Subcutaneous adipose tissue (tissue), 4 donors: ENCODE data around the gene ATP7A. TPM values are rescaled to one million over a fixed set of nuclear protein-coding genes. Genes with fewer than 3 reads are reported as not detected.

Experiments
- total RNA-seq, 4 donors: library from RNA; depleted of rRNA; stranded (reverse); fragments of >200 nt; gene quantifications; one replicate each; pipeline ENCODE4 v1.1.0, GENCODE V29; 2016
- TF ChIP-seq, protein P1 (sequence below): fragments of 450-650 bp; IDR thresholded peaks from one replicate; pipeline ENCODE4 v1.5.1; 2016; ENCODE audit warnings: low read depth, mild to moderate bottlenecking, control low read depth, antibody characterized with exemption, moderate library complexity

ATP7A gene
- total RNA-seq, 4 donors from 2014 or later, result 6.4 to 16.0 (median 12.0) TPM

DNA sequence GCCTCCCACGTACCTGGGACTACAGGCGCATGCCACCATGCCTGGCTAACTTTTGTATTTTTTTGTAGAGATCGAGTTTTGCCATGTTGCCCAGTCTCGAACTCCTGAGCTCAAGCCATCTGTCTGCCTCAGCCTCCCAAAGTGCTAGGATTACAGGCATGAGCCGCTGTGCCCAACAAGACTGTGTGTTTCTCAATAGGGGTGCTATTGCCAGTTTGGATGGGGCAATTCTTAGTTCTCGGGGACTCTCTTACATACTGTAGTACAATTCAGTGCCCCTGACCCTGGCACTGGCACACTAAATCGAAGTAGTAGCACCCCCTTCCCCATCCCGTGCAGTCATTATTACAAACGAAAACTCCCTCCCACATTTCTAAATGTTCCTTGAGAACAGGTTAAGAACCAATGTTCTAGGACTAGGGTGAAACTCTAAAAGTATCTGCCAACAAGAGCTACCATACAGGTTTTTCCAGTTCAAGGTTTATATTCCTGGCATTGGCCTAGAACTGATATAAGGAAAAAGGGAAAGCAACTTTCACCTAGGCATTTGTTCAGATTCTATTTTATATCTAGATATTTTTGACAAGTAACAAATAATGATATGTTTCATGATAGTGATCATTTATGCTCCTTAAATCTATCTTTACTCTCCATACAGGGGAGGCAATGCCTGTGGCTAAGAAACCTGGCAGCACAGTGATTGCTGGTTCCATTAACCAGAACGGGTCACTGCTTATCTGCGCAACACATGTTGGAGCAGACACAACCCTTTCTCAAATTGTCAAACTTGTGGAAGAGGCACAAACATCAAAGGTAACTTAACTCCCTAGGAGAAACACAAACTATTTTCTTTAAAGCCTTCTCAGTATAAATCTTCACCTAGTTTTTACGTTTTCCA is 109.3 kb downstream of the ATP7A start:
- TF ChIP-seq, protein P1, sequence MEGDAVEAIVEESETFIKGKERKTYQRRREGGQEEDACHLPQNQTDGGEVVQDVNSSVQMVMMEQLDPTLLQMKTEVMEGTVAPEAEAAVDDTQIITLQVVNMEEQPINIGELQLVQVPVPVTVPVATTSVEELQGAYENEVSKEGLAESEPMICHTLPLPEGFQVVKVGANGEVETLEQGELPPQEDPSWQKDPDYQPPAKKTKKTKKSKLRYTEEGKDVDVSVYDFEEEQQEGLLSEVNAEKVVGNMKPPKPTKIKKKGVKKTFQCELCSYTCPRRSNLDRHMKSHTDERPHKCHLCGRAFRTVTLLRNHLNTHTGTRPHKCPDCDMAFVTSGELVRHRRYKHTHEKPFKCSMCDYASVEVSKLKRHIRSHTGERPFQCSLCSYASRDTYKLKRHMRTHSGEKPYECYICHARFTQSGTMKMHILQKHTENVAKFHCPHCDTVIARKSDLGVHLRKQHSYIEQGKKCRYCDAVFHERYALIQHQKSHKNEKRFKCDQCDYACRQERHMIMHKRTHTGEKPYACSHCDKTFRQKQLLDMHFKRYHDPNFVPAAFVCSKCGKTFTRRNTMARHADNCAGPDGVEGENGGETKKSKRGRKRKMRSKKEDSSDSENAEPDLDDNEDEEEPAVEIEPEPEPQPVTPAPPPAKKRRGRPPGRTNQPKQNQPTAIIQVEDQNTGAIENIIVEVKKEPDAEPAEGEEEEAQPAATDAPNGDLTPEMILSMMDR, result no peak

DNA sequence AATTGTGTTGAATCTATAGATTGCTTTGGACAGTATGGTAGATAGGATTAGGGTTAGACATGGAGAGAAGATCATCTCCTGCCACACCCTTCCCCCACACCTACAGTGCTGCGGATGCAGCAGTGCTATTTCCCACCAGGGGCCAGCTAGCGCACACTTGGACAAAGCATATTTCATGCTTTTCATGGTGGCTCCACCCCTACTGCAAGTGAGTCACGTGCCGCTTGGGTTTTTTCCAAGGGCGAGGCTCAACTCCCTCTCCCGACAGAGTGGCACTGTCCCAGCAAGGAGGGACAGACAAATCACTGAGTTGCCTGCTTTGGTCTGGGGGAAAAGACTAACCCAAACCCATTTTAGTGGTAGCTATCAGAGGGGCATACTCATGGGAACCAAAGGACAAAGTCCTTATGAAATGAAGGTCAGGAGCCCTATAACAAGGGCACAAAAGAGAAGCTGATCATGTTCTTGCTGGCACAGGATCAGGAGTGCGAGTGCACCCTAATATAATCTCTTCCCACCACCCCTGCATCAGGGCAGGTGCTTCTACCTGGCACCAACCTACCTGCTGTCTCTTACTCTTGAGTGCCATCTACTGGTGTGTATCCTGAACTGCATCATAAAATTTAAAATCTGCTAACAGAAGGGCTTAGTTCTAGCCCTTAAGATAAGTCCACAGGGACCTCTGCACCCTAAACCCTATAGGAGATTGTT is 114.0 kb downstream of the ATP7A start:
- TF ChIP-seq, protein P1, result no peak

DNA sequence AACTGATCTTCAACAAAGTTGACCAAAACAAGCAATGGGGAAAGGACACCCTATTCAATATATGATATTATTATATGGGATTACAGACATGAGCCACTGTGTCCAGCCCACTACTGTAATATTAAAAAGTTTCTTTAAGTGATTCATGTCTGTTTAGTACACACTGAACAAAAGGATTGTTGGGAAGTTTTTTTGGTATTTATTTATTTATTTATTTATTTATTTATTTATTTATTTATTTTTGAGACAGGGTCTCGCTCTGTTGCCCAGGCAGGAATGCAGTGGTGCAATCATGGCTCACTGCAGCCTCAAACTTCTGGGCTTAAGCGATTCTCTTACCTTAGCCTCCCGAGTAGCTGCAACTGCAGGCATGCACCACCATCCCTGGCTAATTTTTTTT is 117.3 kb downstream of the ATP7A start:
- TF ChIP-seq, protein P1, result no peak

DNA sequence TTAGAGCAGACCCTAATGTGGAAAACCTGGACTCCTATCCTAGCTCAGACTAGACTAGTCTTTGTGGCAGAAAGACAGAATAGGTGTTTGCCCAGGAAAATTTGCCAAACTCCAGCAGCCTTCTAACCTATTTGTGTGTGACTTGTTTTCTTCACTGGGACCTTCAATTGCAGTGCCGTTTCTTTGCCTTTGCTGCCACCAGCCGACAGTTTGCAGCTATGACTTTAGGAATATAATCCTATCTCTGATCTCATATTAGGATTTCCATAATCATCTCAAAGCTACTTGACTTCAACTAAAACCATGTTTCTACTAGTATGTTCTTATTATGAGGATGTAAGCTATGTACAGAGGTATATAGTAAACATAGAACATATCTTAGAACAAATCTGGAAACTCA is 119.2 kb downstream of the ATP7A start:
- TF ChIP-seq, protein P1, result no peak

DNA sequence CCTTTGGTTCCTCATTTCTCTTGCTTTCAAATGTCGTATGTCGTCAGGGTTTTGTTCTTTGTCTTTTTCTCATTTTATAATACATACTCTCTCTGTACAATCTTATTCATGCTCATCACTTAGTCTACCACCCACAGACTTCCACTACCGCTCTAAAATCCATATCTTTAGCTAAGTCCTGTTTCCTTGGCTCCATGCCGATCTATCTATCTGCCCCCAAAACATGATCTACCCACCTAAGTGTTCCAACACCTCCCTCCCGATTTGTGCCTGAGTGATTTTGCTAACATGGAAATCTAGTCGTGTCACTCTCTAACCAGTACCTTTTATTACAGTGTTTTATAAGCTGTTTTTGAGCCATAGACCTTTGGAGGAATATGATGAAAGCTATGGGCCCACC is 124.6 kb downstream of the ATP7A start:
- TF ChIP-seq, protein P1, result no peak

DNA sequence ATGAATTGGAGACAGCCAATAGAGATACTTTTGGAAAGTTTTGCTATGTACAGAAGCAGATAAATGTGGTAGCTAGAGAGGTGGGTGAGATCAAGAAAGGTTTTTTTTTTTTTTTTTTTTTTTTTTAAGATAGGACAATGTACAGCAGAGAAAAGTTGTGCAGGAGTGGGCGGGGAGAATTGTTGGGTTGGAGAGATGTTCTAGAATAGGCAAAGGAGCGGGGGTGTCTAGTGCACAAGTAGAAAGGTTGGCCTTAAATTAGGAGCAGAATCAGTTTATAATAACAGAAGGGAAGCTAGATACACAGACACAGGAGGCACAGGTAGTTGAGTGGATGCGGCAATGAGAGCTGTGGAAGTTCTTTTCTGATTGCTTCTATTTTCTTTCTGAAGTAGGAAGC is 127.4 kb downstream of the ATP7A start:
- TF ChIP-seq, protein P1, result no peak

DNA sequence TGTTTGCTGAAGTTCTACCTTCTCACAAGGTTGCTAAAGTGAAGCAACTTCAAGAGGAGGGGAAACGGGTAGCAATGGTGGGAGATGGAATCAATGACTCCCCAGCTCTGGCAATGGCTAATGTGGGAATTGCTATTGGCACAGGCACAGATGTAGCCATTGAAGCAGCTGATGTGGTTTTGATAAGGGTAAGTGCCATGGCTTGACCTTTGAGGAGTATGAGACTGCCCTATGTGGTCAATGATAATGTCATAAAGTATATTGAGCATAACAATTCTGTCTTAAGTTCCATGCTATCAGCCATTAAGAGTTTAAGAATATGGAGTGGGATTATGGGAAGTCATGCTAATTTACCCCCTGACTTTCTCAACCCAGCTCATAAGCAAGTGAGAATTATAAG is 132.1 kb downstream of the ATP7A start:
- TF ChIP-seq, protein P1, result no peak
